GM12801 (cell line): ENCODE data around the gene KCNH1.

Source experiments
- CTCF ChIP-seq: IDR thresholded peaks from one replicate; pipeline ENCODE4 v1.5.1; 2011; ENCODE audit warnings: control low read depth; ENCODE audit not compliant: insufficient read length; ENCODE audit errors: extremely low read depth

Gene KCNH1

GRCh38 chr1:210775289-210775688, 358.7 kb downstream of the KCNH1 start:
- no peak for TF ChIP-seq CTCF

- no peak for TF ChIP-seq CTCF
These were observed 360.5 kb downstream of the KCNH1 start for GRCh38 chr1:210773450-210773849.

- no peak for TF ChIP-seq CTCF
These were observed 362.8 kb downstream of the KCNH1 start for GRCh38 chr1:210771131-210771530.

- TF ChIP-seq CTCF = no peak
These were observed 363.5 kb downstream of the KCNH1 start for GRCh38 chr1:210770396-210770984.

GRCh38 chr1:210769473-210769872, 364.5 kb downstream of the KCNH1 start:
- no peak for TF ChIP-seq CTCF

GRCh38 chr1:210764536-210764935, 369.4 kb downstream of the KCNH1 start:
- no peak for TF ChIP-seq CTCF

GRCh38 chr1:210758761-210759160, 375.2 kb downstream of the KCNH1 start:
- TF ChIP-seq CTCF = no peak
